Left lobe of liver (tissue), 2 donors: Measurements from ENCODE around the gene MYRFL. TPM values are rescaled to one million over a fixed set of nuclear protein-coding genes. Genes with fewer than 3 reads are reported as not detected.

Source experiments
- ATAC-seq: fragments of 200-7000 bp; cut with Tn5 transposase; one replicate; pipeline ENCODE4 v1.9.1; 2020; ENCODE audit warnings: mild to moderate bottlenecking, moderate library complexity
- DNase-seq: peaks from one replicate; pipeline ENCODE4 v3.0.0-alpha.2; 2020; ENCODE audit warnings: low spot score
- total RNA-seq: library from RNA; stranded (reverse); gene quantifications from one replicate; pipeline ENCODE4 v1.2.1, GENCODE V29; 2021
- donor health status: DM: no; HTN: no; CAD: no; lungs with moderate emphysema.
- donor health status: DM: no; HTN: yes; CAD: no.

MYRFL gene
- total RNA-seq, 1 donor from 2014 or later: 0.08 TPM

- ATAC-seq (no peak), DNase-seq (no peak)
Measured at GRCh38 chr12:69894800-69895383, 69.9 kb downstream of the MYRFL start.

DNA sequence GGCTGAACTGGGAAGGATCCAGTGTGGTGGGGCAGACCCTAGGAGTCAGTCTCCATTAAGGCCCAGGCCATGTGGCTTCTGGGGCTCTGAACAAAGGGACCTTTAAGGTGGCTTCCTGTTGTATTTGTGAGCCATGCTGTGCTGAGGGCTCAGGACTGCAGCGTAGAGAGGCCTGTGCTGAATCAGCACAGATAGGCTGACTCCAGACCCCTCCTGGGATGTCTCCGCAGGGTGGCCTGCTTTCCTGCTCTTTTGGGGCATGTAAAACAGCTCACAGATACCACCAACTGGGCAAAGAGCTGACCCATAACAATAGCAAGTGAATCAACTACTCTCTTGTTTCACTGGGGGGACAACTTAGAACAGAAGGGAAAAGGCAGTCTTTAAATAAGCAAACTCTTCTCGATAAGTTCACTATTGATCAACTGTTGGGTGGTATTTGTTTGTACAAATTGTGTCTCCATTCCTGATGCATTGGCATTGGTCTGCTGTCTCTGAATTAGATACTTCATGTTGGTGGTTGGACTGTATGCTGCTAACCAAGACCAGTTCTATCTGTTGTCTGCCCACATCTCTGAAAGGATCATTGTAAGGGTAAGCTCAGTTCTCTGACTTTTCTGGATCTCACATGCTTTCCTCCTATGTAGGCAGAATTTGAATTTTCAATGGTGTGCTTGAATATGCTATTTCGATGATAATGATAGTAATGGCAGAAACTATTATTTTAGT lies 71.8 kb downstream of the MYRFL start:
- no peak for DNase-seq
- ATAC-seq: no peak

DNA sequence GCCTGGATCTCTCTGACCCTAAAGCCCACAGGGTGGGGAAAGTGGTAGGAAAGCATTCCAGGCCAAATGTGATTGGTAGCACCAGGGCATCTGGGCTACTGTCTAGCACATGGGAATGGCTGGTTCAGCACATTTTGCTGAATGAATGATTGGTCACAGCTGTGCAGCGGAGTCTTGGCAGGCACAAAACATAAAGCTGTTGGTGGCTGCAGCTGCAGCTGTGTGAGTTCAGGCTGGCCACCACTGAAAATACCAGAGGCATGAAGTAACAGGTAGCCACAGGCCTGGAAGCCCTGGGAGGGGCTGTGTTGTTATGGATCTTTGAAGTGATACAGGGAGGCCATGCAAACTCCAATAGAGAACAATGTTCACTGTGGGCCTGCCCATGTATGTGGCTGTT lies 72.7 kb downstream of the MYRFL start:
- ATAC-seq: no peak
- DNase-seq: no peak

DNA sequence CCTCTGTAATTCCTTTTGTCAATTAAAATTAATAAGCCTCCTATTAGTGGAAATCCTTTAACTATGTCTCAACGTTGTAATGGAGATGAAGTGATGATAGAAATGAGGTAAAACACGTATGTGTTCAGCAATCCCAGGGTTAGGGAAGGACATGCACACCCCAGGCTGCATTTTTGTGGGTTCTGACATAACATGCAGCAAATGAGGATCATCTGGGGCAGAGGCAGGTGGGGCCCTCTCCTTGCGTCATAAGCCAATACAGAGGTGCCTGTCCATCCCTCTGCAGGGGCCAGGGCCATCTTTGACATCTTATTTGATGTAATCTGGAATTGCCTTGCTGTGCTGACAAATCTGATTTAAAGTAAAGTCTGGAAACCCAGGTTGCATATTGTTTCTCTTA lies 73.2 kb downstream of the MYRFL start:
- no peak for ATAC-seq
- DNase-seq: no peak

DNA sequence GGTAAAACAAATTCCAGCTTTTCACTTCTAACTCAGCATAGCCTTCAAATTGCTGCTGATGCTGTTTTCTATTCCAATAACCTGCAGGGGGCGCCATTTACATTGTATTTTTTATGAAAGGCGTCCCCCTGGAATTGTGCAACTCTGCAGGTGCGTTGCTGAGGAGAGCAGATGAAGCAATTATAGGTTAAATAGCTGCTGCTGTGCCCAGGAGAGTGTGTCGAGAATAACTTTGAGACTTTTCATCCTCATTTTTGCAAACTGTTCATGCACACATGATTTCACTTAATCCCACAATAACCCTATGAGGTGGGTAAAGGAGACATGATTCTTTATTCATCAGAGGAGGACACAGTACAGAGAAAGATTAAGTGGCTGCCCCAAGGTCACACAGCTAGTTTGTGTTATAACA lies 75.7 kb downstream of the MYRFL start:
- ATAC-seq (peak; percentile 97), DNase-seq (peak; percentile 77)

GRCh38 chr12:69901221-69901905 lies 76.3 kb downstream of the MYRFL start:
- no peak for ATAC-seq
- no peak for DNase-seq

DNA sequence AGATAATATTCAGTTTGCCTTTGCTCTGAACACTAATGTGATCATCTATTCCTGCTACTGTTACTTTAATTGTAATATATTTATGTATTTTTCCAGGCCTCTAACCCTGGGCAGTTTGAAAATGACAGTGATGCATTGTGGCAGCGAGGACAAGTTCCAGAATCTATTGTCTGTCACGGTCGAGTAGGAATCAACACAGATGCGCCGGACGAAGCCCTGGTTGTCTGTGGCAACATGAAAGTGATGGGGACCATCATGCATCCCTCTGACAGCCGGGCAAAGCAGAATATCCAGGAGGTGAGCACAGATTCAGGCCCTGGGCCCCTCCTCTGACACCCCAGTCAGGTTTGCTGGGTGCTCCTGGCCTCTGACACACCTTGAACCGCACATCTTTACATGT lies 78.5 kb downstream of the MYRFL start:
- no peak for DNase-seq
- no peak for ATAC-seq

DNA sequence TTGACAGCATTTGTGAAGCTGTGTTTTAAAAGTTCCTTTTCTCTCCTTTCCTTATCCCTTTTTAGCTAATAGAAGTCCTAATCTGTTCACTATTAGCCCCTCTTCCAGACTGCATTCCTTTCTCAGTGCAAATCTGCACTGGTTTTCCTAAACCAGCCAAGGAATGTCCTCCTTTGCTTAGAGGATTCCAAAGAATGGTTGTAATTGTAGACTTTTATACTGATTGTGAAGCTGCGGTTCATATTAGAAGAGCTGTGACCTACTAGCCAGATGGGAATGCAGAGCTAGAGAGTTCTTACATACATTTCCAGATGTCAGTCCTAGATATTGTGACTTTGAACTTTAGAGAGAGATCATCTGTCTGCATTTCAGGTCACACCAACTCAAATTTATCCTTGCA lies 79.8 kb downstream of the MYRFL start:
- ATAC-seq (no peak), DNase-seq (no peak)

DNA sequence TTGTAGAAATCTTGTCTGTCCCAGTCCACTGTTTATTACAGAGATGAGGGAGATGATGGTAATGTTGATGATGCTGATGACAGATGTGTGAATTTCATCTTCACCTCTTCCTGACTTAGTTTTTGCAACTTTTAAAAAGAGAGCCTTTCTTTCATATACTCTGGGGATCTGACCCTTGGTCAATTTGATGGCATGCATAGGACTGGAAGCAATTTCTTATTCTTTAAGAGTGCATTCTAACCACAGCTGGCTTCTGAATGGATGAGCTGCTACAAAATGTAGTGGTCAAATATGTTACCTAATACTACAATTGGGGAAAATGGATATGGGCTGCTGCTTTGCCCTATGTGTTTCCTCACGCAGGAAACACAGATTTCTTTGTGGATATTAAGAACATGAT lies 80.8 kb downstream of the MYRFL start:
- ATAC-seq (no peak), DNase-seq (no peak)

- DNase-seq (no peak), ATAC-seq (no peak)
Measured at GRCh38 chr12:69906411-69907216, 81.6 kb downstream of the MYRFL start.

GRCh38 chr12:69908203-69908602 lies 83.2 kb downstream of the MYRFL start:
- no peak for ATAC-seq
- no peak for DNase-seq

GRCh38 chr12:69910694-69911093 lies 85.7 kb downstream of the MYRFL start:
- ATAC-seq: no peak
- DNase-seq: no peak

DNA sequence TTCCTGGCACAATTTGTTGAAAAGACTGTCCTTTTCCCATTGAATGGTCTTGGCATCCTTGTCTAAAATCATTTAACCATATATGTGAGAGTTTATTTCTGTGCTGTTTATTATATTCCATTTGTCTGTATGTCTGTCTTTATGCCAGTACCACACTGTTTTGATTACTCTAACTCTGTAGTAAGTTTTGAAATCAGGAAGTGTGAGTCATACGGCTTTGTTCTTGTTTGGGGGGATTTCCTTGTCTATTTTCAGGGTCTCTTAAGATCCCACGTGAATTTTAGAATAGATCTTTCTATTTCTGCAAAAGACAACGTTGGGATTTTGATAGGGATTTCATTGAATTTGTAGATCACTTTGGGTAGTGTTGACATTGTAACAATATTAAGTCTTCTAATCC lies 88.5 kb downstream of the MYRFL start:
- ATAC-seq (no peak), DNase-seq (no peak)

DNA sequence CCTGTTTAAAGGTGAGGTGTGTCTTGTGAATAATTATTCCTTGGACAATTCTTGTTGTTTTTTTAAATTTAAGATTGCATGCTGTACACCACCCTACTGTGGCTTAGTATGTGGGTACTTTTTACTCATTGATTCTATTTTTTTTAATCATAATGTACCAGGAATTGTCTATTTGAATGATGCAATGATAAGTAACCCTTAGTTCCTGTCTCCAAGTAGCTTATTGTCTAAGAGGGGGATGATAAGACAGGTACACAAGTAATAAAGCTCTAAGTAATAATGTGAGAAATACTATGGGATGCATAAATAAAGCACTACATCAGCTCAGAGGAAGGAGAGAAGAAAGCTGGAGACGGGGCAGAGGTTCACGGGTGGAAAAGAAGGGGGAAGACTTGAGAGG lies 90.9 kb downstream of the MYRFL start:
- no peak for ATAC-seq

GRCh38 chr12:69916544-69917235 lies 91.7 kb downstream of the MYRFL start:
- ATAC-seq (no peak), DNase-seq (no peak)

More for the DNA sequence above, 90.9 kb downstream of the MYRFL start:
- DNase-seq: no peak

DNA sequence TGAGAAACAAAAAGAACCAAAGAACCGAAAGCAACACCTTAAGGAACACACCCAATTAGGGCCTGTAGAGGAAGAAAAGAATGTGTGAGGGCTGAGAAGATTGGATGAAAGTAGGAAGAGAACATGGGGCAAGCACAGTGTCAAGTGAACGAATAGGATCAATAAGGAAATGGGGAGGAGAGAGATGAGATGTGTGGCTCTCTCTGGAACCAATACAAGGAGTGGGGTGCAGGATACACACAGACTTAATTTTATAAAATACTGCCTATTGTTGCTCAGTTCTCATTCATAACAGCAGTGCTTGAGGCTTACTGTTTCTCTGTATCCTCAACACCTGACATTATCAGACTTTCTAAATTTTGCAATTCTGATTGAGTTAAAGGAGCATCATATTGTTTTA lies 93.3 kb downstream of the MYRFL start:
- ATAC-seq (no peak), DNase-seq (no peak)

GRCh38 chr12:69919495-69919894 lies 94.5 kb downstream of the MYRFL start:
- no peak for DNase-seq
- ATAC-seq: no peak

- no peak for ATAC-seq
Measured at GRCh38 chr12:69921831-69922230, 96.8 kb downstream of the MYRFL start.

DNA sequence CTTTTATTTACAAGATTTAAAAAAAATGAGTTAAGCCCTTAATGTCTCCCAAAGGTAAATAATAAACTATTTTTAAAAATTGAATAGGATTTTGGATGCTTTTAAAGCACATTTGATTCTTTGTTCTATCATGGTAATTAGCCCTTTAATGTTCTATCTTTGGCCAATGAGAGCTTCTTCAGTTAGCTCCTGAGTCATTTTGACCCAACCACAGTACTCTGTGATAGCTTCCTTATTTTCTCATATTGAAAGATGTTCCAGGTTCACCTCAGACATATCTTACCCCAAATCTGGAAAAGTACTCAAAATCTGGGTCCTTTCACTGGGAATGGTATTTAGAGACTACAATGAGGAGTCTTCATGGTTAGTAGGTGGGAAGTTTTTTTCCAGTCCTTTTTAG lies 98.0 kb downstream of the MYRFL start:
- ATAC-seq (no peak), DNase-seq (no peak)

More at GRCh38 chr12:69921831-69922230, 96.8 kb downstream of the MYRFL start:
- no peak for DNase-seq

DNA sequence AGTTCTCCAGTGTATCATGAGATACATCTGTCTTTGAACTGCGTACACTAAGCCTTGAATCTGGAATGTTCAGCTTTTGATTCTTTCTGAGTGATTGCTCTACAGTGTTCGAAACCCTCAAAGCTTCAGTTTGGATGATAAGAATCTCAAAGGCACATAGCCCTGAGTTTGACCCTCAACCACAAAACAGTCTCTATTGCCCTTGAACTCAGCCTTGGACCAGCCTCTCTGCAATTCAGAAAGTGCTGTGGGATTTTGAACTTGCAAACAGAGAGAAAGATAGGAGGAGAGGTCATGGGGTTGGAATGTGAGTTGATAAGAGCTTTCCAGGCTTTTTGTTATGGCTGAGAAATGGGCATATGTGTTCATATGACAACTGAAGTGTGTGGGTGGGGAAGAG lies 100.3 kb downstream of the MYRFL start:
- no peak for DNase-seq
- no peak for ATAC-seq

- no peak for ATAC-seq
- no peak for DNase-seq
Measured at GRCh38 chr12:69927164-69927563, 102.1 kb downstream of the MYRFL start.
